ENCODE measurements around the gene UVRAG.

DNA sequence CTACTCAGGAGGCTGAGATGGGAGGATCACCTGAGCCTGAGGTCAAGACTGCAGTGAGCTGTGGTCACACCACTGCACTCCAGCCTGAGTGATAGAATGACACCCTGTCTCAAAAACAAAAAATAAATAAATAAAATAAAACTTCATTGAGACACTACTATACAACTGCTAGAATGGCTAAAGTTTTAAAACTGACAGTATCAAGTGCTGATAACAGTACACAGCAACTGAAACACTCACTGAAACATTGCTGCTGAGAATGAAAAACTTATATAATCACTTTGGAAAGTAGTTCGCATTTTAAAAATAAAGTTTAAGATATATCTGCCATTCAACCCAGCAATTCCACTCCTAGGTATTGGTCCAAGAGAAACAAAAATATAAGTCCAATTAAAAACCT, 290.6 kb downstream of the UVRAG start:
- TF ChIP-seq, protein P1, sequence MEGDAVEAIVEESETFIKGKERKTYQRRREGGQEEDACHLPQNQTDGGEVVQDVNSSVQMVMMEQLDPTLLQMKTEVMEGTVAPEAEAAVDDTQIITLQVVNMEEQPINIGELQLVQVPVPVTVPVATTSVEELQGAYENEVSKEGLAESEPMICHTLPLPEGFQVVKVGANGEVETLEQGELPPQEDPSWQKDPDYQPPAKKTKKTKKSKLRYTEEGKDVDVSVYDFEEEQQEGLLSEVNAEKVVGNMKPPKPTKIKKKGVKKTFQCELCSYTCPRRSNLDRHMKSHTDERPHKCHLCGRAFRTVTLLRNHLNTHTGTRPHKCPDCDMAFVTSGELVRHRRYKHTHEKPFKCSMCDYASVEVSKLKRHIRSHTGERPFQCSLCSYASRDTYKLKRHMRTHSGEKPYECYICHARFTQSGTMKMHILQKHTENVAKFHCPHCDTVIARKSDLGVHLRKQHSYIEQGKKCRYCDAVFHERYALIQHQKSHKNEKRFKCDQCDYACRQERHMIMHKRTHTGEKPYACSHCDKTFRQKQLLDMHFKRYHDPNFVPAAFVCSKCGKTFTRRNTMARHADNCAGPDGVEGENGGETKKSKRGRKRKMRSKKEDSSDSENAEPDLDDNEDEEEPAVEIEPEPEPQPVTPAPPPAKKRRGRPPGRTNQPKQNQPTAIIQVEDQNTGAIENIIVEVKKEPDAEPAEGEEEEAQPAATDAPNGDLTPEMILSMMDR (conservative IDR thresholded peaks at IDR 0.05; ENCODE audit: low read depth, low read length), result no peak
- no peak for TF ChIP-seq EZH2 (IDR thresholded peaks at IDR 0.05; ENCODE audit: low read length, unreplicated experiment)
- no peak for TF ChIP-seq EZH2phosphoT487 (IDR thresholded peaks at IDR 0.05; ENCODE audit: borderline replicate concordance, low read length)

All from PC-3 (cell line).